PC-9 (cell line): ENCODE results near the gene TGFB1. TPM values are rescaled to one million over a fixed set of nuclear protein-coding genes. Genes with fewer than 3 reads are reported as not detected.

Experiments
- BruUV-seq: library from RNA; stranded (reverse); fragments of 400-500 nt; replicated peaks from 2 replicates; lab custom pipeline; 2021; lab: Mats Ljungman, UMichigan
- CTCF ChIA-PET: fragments of 300-600 bp; sonication (Branson Sonifier 250); formaldehyde crosslinking; loops from one replicate; lab custom pipeline; 2022; ENCODE audit warnings: antibody characterized with exemption; lab: Charles Lee
- POLR2A ChIA-PET: fragments of 300-600 bp; sonication (Branson Sonifier 250); formaldehyde crosslinking; loops from one replicate; lab custom pipeline; 2022; ENCODE audit warnings: antibody characterized with exemption; ENCODE audit not compliant: unreplicated experiment; lab: Charles Lee
- DNase-seq, 2 experiments: peaks; one replicate each; pipeline versions ENCODE4 v3.0.0 to v3.0.0-alpha.2; 2015 to 2022; ENCODE audit warnings: mixed read lengths in 1 of 2
- H2AFZ ChIP-seq: fragments of 200-600 bp; sonication (generic); 2 replicates; pipeline ENCODE4 v1.8.1; 2017; ENCODE audit warnings: antibody characterized with exemption
- H3F3A ChIP-seq: fragments of 200-600 bp; sonication (generic); 2 replicates; pipeline ENCODE4 v1.8.1; 2017; ENCODE audit warnings: antibody characterized with exemption, mild to moderate bottlenecking, low read depth; ENCODE audit not compliant: insufficient read depth
- H3K27ac ChIP-seq: fragments of 200-600 bp; sonication (generic); 2 replicates; pipeline ENCODE4 v1.6.1; 2016; ENCODE audit warnings: mixed run types
- H3K27me3 ChIP-seq: fragments of 200-600 bp; sonication (generic); 2 replicates; pipeline ENCODE4 v1.6.1; 2016; ENCODE audit warnings: low read depth, mixed run types; ENCODE audit not compliant: insufficient read depth
- H3K36me3 ChIP-seq: fragments of 200-600 bp; sonication (generic); 2 replicates; pipeline ENCODE4 v1.6.1; 2016; ENCODE audit warnings: low read depth, mixed run types
- H3K4me1 ChIP-seq: fragments of 200-600 bp; sonication (generic); replicated peaks from 2 replicates; pipeline ENCODE4 v1.6.1; 2016; ENCODE audit warnings: mixed run types; ENCODE audit not compliant: insufficient read depth
- H3K4me2 ChIP-seq: fragments of 200-600 bp; sonication (generic); 2 replicates; pipeline ENCODE4 v1.6.1; 2017; ENCODE audit warnings: mixed run types
- H3K4me3 ChIP-seq: fragments of 200-600 bp; sonication (generic); 2 replicates; pipeline ENCODE4 v1.6.1; 2016; ENCODE audit warnings: mixed run types
- H3K79me2 ChIP-seq: fragments of 200-600 bp; sonication (generic); 2 replicates; pipeline ENCODE4 v1.6.1; 2017; ENCODE audit warnings: low read depth, mixed run types
- H3K9me2 ChIP-seq: fragments of 200-600 bp; sonication (generic); 2 replicates; pipeline ENCODE4 v1.8.1; 2017; ENCODE audit warnings: mild to moderate bottlenecking; ENCODE audit not compliant: insufficient read depth
- H3K9me3 ChIP-seq: fragments of 200-600 bp; sonication (generic); 2 replicates; pipeline ENCODE4 v1.8.1; 2016; ENCODE audit warnings: low read depth; ENCODE audit not compliant: insufficient read depth
- H4K20me1 ChIP-seq: fragments of 200-600 bp; sonication (generic); 2 replicates; pipeline ENCODE4 v1.8.1; 2017; ENCODE audit not compliant: insufficient read depth
- EZH2 ChIP-seq: fragments of 200-600 bp; sonication (generic); IDR thresholded peaks from 2 replicates; pipeline ENCODE4 v1.8.0; 2017; ENCODE audit warnings: antibody characterized with exemption, low read depth
- intact Hi-C: fragments of 100-400 bp; cut with micrococcal nuclease; formaldehyde crosslinking; loops from one replicate; pipeline ENCODE4 v1.10.0; 2022; ENCODE audit not compliant: unreplicated experiment
- total RNA-seq: library from RNA; stranded (reverse); gene quantifications from 2 replicates; pipeline ENCODE4 v1.2.3, GENCODE V29; 2021
- TF ChIP-seq, protein P1 (sequence below): fragments of 200-600 bp; sonication (generic); conservative IDR thresholded peaks from 2 replicates; pipeline ENCODE4 v1.6.1; 2017; ENCODE audit warnings: mixed run types, antibody characterized with exemption, mild to moderate bottlenecking, moderate library complexity

TGFB1 gene
- total RNA-seq, 1 experiment from 2014 or later: 67.9 TPM

DNA sequence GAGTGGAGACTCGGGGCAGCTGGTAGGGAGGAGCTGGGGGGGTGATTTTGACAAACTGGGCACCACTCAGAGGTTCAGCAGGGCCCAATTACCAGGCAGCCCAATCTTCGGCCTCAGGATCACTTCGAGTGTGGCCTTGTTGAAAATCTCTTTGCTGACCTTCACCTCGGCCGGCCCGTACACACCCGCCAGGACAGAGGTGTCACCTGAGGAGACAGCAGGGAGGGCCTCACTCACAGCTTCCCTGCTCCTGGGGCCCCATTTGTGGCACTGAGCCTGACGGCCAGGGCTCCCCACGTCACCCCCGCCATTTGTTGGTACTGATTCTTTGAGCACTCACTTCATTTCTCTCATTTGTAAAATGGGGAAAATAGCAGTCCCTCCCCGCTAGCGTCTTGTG lies 39.1 kb upstream of the TGFB1 start:
- Histone ChIP-seq H3K4me3 (no peak overlapping the region), H4K20me1 (no peaks in the 10 kb centered on the region; the same call in none of the 2 replicates), H3K36me3 (0 out of 2 replicates have a peak, but pooled peaks cover 6% of the 10 kb centered on the region), H3K4me1 (peaks cover 10% of the 10 kb centered on the region), H3K27me3 (no peaks in the 10 kb centered on the region), H2AFZ (no peak overlapping the region), H3K79me2 (peaks cover 23% of the 10 kb centered on the region), H3K4me2 (no peak overlapping the region), H3K9me2 (no peaks in the 10 kb centered on the region), H3K9me3 (no peaks in the 10 kb centered on the region), H3F3A (peaks cover 7% of the 10 kb centered on the region; the same call in 1 of the 2 replicates), H3K27ac (no peak overlapping the region)
- intact Hi-C loops: no loop called here
- POLR2A ChIA-PET: no interaction called here
- TF ChIP-seq, protein P1, sequence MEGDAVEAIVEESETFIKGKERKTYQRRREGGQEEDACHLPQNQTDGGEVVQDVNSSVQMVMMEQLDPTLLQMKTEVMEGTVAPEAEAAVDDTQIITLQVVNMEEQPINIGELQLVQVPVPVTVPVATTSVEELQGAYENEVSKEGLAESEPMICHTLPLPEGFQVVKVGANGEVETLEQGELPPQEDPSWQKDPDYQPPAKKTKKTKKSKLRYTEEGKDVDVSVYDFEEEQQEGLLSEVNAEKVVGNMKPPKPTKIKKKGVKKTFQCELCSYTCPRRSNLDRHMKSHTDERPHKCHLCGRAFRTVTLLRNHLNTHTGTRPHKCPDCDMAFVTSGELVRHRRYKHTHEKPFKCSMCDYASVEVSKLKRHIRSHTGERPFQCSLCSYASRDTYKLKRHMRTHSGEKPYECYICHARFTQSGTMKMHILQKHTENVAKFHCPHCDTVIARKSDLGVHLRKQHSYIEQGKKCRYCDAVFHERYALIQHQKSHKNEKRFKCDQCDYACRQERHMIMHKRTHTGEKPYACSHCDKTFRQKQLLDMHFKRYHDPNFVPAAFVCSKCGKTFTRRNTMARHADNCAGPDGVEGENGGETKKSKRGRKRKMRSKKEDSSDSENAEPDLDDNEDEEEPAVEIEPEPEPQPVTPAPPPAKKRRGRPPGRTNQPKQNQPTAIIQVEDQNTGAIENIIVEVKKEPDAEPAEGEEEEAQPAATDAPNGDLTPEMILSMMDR: no peak
- no peak for TF ChIP-seq EZH2
- DNase-seq: no peak
- BruUV-seq: no TSS peak
- CTCF ChIA-PET: no interaction called here

DNA sequence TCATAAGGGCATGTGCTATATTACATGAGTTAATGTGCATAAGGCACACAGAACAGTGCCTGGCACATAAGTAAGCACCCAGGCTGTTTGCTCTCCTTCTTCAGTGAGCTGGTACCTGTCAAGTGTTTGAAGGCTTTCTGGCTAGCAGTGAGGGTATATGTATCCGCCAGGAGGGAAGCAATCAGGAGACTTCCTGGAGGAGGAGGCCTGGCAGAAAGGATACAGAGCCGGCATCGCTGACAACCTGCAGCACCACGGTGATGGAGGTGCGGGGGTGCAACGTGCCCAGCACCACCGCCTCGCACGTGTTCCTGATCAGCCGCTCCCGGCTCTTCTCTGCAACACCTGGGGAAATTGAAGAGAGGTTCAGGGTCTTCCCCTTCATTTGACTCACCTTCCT lies 37.9 kb upstream of the TGFB1 start:
- intact Hi-C loops: no loop called here
- Histone ChIP-seq H3K9me2 (no peaks in the 10 kb centered on the region), H3K4me2 (no peak overlapping the region), H4K20me1 (no peaks in the 10 kb centered on the region; the same call in none of the 2 replicates), H3K79me2 (peaks cover 18% of the 10 kb centered on the region), H3F3A (peaks cover 7% of the 10 kb centered on the region; the same call in 1 of the 2 replicates), H3K4me3 (no peak overlapping the region), H3K9me3 (no peaks in the 10 kb centered on the region), H3K4me1 (peaks cover 10% of the 10 kb centered on the region), H3K27me3 (no peaks in the 10 kb centered on the region), H3K27ac (no peak overlapping the region), H2AFZ (no peak overlapping the region), H3K36me3 (0 out of 2 replicates have a peak, but pooled peaks cover 6% of the 10 kb centered on the region)
- ChIA-PET CTCF (no interaction called here), POLR2A (no interaction called here)
- no TSS peak for BruUV-seq
- no peak for TF ChIP-seq EZH2
- TF ChIP-seq, protein P1: no peak
- no peak for DNase-seq

DNA sequence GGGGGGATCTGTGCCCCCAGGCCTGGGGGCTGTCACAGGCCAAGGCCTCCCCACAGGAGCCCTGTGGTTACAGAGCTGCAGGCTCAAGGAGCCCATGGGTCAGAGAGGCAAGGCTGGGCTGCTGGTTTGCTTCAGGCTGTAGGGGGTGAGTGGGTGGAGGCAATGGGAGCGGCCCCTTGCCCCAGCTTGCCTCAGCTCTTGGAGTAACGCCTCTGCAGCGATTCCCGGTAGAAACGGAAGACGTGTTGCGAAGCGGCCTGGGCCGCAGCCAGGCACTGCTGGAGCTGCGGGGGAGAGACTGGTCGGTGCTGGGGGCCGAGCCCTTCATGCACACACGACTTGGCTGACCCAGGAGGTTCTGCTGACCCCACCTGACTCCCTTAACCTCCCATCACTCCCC lies 32.7 kb upstream of the TGFB1 start:
- no peaks in the 10 kb centered on the region for H3K4me1 ChIP-seq
- 0 out of 2 replicates have a peak, but pooled peaks cover 6% of the 10 kb centered on the region for H3K36me3 ChIP-seq
- peaks cover 13% of the 10 kb centered on the region; the same call in 1 of the 2 replicates for H3F3A ChIP-seq
- no peak overlapping the region for H2AFZ ChIP-seq
- no peak overlapping the region for H3K4me3 ChIP-seq
- no peaks in the 10 kb centered on the region for H3K9me2 ChIP-seq
- H3K9me3 ChIP-seq: no peaks in the 10 kb centered on the region
- ChIA-PET POLR2A (interaction anchor here (0.6 kb wide), 1 partner anchor 160 kb away, joined by 4 read pairs; no protein-coding TSS in a partner anchor), CTCF (interaction anchor here (0.5 to 0.6 kb wide), 2 partner anchors 9 to 54 kb away, joined by 3 read pairs; no protein-coding TSS in a partner anchor)
- BruUV-seq: no TSS peak
- no peaks in the 10 kb centered on the region for H4K20me1 ChIP-seq
- no peaks in the 10 kb centered on the region for H3K79me2 ChIP-seq
- no peak for TF ChIP-seq EZH2
- TF ChIP-seq, protein P1: no peak
- H3K27me3 ChIP-seq: no peaks in the 10 kb centered on the region
- no peak overlapping the region for H3K4me2 ChIP-seq
- DNase-seq: no peak
- intact Hi-C loops: no loop called here
- H3K27ac ChIP-seq: no peak overlapping the region
